DMS53 treated with DMSO at 0.1 percent for 48 hours (cell line): ENCODE measurements around the gene NCK2.

Experiments
- DNase-seq: peaks from one replicate; lab custom pipeline; 2025; ENCODE audit not compliant: unreplicated experiment; lab: John Stamatoyannopoulos, UW

The NCK2 gene

DNA sequence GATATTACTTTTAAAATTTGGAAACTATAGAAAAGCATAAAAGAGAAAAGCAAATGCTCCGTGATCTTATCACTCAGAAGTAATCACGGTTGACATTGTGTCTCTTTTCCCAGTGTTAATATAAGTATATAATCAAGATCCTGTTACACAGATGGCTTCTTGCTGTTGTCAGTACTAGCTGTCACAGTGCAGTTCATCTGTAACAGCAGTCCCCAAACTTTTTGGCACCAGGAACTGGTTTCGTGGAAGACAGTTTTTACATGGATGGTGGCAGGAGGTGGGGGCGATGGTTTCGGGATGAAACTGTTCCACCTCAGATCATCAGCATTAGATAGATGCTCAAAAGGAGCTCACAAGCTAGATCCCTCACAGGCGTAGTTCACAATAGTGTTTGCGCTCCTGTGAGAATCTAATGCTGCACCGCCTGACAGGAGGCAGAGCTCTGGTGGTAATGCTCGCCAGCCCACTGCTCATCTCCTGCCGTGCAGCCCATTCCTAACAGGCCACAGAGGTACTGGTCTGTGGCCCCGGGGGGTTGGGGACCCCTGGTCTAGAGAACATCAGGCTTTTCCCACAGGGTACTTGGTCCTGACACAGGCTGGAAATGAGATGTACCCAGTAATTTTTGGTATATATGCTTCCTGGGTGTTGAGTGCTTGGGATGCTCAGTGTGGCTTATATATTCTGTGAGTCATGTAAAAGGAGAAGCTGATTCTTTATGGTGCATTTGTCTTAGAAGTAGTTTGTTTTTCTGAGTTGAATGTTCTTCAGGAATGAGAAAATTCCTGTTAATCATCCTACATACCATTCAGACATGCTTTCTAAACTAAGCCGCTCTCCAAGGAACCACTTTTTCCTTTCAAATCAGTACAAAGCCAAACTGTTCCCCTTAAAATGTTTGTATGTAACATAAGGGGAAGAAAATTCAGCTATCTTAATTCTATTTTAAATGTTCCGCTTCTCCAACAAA, 121.8 kb downstream of the NCK2 start:
- DNase-seq = no peak

DNA sequence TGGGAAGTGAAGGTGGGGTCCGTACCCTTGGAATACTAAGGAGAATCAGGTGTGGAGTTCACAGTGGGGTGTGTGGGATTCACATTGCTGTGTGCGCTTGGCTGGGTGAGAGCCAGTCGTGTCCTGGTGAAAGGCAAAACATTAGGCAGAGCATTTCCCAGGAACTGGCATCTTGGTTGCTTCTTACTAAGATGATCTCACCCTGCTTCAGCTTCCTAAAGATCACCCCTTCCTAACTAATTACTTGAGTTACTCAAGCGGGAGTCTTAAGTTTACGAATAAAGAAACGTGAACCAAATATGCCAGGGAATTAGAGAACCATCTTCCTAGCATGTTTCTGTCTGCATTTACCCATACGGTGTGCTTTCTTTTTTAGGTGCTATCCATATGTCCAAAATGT, 122.9 kb downstream of the NCK2 start:
- DNase-seq = no peak

DNA sequence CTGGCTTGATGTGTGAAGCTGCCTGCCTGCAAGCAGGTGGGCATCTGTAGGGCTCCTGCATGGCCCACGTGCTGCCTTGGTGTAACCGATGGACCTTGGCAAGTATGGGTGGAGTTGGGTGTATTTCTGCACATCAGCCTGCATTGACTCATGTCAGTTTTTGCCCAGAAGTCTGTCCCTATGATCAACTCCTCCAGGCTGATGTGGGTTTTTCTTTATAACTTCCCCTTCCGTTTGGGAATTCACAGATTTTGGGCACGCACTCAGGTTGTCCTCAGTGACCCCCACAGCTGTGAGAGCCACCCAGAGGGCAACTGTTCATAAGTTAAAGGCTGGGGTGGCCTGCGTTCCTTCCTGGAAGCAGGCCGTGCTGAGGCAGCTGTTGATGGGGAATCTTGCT, 123.3 kb downstream of the NCK2 start:
- no peak for DNase-seq

DNA sequence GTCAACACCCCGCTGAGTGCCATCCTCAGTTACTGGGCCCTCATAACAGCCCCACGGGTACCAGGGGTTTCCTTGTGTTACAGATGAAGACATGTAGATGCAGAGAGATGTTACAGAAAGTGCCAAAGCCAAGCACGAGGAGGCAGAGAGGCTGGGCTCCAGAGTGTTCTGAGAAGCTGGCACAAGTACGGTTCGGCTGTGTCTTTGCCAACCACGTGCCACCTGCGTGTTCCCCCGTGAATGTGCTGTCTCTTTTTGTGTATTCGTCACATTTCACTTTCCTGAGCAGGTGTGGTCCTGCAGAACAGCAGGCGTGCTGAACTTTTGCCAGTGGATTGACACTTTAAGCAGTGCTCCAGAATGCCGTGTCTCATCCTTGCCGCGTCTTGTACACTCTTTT, 124.6 kb downstream of the NCK2 start:
- no peak for DNase-seq

DNA sequence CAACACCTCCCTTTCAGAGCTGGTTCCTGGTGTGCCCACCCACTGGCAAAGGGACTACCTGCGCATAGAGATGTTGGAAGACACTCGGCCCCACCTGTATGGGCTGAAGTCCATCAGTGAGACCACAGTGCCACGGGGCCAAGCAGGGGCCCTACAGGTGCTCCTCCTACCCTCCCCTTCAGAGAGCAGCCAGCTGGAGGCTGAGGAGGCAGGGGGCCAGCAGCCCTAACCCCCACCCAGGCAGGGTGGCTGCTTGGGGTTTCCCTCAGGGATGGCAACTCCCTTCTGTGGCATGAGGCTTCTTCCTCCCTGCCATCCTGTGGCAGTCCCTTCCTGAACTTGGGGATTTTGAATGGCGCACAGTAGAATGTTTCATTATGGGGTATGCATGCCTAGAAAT, 125.3 kb downstream of the NCK2 start:
- DNase-seq = no peak

- DNase-seq = no peak
Measured at GRCh38 chr2:105870858-105871257, 126.1 kb downstream of the NCK2 start.

DNA sequence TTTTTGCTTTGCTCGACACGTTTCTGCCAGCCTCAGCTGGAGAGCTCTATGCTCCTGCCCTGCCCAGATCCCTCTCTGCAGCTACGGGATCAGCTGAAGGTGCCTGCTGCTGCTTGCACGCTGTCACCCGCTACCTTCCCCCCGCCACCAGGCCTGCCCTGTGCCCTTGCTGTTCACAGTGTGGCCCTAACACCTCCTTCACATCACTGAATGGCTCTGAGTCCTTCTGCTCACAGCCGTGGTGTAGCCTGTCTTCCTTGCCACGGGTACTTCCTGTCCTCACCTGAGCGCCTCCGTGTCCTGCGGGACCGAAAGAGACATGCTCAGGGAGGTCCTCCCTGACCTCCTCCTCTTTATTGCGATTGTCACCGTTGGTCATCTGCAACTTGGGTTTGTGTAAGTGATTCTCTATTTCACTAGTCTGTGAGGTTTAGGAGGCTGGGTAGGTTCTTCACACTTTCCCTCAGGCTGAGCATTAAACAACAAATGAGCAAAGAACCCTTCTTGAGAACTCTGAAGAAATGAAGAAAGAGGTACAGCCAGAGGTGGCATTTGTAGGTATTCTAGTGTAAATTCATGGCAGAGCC, 127.5 kb downstream of the NCK2 start:
- no peak for DNase-seq

GRCh38 chr2:105872830-105873229, 128.1 kb downstream of the NCK2 start:
- DNase-seq = no peak

- no peak for DNase-seq
Measured at GRCh38 chr2:105873281-105873680, 128.6 kb downstream of the NCK2 start.

- no peak for DNase-seq
Measured at GRCh38 chr2:105873721-105874120, 129.0 kb downstream of the NCK2 start.

- no peak for DNase-seq
Measured at GRCh38 chr2:105874466-105874865, 129.8 kb downstream of the NCK2 start.

DNA sequence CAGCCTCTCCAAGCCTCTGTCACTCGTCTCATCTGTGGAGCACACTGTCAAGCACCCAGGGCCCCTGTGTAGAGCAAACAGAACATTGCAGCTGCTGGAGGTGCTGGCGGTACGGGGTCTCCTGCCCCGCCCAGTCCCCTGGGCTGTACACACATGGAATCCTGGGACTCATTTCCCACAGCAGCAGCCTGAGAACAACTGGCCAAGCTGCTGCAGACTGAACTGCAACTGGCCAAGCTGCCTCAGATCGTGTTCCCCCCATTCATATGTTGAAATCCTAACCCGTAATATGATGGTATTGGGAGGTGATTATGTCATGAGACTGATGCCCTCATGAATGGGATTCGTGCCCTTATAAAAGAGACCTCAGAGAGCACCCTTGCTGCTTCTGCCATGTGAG, 130.5 kb downstream of the NCK2 start:
- no peak for DNase-seq

GRCh38 chr2:105876191-105876590, 131.5 kb downstream of the NCK2 start:
- DNase-seq = no peak

- DNase-seq = peak; percentile 9
Measured at GRCh38 chr2:105877945-105878344, 133.2 kb downstream of the NCK2 start.

GRCh38 chr2:105879106-105879802, 134.5 kb downstream of the NCK2 start:
- no peak for DNase-seq

DNA sequence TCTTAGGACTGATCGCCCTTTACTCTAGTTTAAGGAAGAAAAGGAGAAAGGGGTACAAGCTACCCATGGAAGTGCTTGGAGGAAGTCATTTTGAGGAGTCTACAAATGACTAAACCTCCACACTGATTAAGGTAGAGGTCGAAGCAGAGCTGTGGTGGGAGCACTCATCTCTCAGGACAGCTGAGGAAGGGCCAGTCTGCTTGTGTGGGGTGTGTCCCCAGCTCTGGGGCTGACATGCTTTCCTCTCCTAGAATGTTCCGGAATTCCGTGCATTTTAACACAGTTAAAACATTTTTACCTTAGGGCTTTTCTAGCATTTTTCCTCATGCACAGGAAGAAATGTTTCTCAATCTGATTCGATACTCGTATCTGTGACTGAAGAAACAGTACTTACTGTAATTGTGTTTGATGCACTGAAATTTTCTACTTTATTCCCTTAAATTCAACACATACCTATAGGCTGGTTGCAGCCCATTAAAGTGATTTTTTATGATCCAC, 135.1 kb downstream of the NCK2 start:
- no peak for DNase-seq

- DNase-seq = no peak
Measured at GRCh38 chr2:105880637-105881036, 135.9 kb downstream of the NCK2 start.

DNA sequence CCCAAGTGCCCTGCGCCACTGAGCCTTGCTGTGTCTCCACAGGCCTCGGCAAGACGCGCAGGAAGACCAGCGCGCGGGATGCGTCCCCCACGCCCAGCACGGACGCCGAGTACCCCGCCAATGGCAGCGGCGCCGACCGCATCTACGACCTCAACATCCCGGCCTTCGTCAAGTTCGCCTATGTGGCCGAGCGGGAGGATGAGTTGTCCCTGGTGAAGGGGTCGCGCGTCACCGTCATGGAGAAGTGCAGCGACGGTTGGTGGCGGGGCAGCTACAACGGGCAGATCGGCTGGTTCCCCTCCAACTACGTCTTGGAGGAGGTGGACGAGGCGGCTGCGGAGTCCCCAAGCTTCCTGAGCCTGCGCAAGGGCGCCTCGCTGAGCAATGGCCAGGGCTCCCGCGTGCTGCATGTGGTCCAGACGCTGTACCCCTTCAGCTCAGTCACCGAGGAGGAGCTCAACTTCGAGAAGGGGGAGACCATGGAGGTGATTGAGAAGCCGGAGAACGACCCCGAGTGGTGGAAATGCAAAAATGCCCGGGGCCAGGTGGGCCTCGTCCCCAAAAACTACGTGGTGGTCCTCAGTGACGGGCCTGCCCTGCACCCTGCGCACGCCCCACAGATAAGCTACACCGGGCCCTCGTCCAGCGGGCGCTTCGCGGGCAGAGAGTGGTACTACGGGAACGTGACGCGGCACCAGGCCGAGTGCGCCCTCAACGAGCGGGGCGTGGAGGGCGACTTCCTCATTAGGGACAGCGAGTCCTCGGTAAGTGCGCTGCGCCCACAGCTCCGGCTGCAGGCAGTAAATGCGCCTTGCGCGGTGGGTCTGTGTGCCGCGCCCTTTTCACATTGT, 136.8 kb downstream of the NCK2 start:
- DNase-seq = no peak

- no peak for DNase-seq
Measured at GRCh38 chr2:105882341-105882740, 137.6 kb downstream of the NCK2 start.

DNA sequence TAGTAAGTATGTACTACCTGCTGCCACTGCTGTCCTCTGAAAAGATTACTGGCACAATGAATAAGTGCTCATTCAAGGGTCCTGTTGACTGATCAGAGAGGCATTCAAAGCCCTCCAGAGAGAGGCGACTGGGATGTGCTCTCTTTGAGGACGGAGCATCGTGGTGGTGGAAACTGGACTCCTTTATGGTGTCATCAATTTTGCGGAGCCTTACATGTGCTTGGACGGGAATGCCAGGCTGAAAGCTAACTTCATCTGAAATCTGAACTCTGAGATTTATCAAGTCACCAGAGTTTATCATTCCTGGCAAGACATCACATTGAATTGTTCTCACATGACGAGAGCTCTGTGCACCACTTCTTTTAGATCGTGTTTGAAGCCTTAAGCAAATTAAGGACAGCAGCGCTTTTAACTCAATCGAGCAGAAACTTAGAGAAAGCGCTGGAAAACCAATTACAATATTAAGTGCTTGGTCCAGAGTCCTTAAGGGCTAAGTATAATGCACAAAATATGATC, 138.3 kb downstream of the NCK2 start:
- no peak for DNase-seq
